ENCODE measurements around the gene EPS8L2.

EPS8L2 gene

DNA sequence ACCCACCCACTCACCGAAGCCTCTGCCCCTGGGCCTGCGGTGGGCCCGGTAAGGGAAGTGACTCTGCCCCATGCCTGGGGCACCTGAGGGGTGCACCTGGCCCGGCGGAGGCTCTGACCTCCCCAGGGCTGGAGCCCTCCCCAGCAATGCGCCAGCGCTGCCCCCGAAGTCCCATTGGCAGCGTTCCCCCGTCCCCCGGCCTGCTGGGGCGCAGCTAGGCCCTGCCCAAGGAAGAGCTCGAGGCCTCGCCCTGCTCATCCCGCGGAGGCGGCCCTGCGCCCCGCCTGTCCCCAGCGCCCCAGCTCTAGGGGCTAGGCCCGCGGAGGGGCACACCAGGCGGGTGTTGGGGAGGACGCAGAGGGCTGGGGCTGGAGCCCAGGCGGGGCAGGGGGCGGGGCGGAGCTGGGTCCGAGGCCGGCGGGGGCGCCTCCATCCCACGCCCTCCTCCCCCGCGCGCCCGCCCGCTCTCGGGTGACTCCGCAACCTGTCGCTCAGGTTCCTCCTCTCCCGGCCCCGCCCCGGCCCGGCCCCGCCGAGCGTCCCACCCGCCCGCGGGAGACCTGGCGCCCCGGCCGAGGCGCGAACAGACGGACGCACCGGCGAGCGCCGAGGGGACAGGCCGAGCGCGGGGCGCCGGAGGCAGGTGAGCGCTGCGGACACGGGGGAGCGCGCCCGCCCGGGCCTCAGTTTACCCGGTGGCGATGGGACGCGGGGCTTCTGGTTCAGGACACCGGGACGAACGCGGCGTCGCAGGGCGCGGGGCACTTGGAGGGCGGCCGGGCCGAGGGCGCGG is at the start of gene EPS8L2:
EPS8L2 (plus strand) TSS at position 586 of the 793 bp plus-strand sequence. CDS start 3,177 bp downstream, outside the sequence.
- no peak for DNase-seq (ENCODE audit: low read depth, low spot score)

DNA sequence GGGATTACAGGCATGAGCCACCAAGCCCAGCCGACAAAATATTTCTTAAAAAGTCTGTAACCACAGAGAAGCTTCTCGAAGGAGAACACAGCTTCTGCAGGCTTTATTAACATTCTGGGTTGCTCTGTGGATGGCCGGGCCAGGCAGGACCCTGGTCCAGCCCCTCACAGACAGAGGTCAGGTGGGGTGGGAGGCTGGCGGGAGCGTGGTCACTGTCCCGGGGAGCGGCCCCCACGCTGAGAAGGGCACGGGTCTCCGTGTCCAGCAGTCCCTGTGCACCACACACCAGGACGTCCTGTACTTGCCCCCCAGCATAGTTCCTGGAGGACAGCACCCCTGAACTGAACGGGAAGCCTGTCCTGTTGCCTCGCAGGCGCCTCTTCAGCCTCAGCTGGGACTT is 49.6 kb upstream of the EPS8L2 start:
- no peak for DNase-seq (ENCODE audit: low read depth, low spot score)

- DNase-seq (ENCODE audit: low read depth, low spot score) = no peak
These were observed 49.2 kb upstream of the EPS8L2 start for GRCh38 chr11:656866-657265.

DNA sequence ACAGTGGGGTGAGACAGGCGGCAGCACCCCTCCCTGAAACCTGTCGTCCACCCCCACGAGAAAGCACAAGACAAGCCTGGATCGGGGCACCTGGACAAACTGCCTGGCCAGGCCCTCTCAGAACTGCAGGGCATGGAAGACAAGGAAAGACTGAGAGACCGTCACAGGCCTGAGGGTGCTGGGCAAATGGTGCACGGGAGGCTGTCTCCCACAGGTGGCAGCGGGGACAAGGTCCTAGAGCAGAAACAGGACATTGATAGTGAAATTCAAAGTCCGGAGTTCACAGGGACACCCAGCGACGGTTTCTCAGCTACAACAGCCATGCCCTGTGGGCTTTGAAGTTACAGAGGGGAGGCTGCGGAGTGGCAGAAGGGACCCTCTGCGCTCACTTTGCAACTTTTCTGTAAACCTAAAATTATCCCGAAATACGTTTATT is 48.3 kb upstream of the EPS8L2 start:
- no peak for DNase-seq (ENCODE audit: low read depth, low spot score)

DNA sequence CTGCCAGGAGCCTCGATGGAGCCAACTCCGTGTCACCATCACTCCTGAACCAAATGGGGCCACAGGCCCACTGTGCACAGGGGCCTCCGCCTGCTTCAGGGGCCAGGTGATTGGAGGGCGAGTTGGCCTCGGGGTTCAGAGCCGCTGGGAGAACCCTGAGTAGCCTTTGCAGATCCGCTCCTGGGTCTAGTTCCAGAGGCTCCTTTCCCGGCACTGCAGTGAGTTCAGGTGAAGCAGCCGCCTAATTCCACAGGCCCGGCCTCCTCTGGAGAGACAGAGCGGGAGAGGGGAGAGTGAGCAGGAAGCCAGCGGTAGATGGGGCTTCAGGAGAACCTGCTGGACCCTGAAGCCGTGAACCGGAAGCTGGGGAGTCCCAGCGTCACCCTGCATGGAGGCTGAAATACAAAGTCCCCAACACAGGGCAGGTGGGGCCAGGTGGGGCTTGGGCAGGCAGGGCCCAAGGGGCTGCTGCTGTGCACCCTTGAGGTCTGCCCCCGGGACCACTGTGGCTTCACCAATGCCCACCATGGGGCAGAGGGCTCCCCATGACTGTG is 46.4 kb upstream of the EPS8L2 start:
- DNase-seq (ENCODE audit: low read depth, low spot score) = no peak

GRCh38 chr11:660281-660680 is 45.8 kb upstream of the EPS8L2 start:
- no peak for DNase-seq (ENCODE audit: low read depth, low spot score)

DNA sequence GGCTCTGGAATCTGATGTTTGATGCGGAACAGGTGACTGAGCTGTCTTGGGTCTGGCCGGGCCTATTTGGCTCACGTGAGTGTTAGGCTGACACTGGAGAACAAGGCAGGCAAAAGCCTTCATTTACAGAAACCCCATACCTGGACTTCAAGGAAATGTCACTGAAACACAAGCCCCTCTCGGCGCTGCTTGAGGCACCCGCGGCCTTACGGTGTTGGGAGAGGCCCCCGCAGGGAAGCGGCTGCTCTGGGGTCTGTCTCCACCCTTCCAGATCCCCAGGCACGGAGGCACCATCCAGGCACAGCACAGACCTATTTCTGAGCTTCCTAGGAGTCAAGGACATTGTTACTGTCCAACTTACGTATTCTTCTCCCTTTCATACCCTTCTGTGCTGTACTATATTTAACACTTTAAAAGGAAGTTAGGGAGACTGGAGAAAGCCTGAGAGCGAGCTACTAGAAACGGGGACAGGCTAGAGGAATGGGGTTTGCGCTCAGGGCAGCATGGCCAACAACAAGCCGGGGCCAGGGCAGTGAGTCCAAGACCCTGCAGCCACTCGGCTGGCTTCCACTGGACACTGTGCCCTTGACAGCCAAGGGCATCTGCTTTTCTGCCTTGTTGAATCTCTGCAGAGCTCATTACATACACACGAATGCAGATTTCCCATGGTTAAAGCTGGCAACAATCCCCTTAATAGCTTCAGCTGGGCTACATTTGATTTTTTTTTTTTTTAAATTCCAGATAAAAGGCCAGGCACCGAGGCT is 45.2 kb upstream of the EPS8L2 start:
- no peak for DNase-seq (ENCODE audit: low read depth, low spot score)

GRCh38 chr11:662689-663274 is 43.2 kb upstream of the EPS8L2 start:
- no peak for DNase-seq (ENCODE audit: low read depth, low spot score)

GRCh38 chr11:665062-665703 is 40.8 kb upstream of the EPS8L2 start:
- no peak for DNase-seq (ENCODE audit: low read depth, low spot score)

- no peak for DNase-seq (ENCODE audit: low read depth, low spot score)
These were observed 40.2 kb upstream of the EPS8L2 start for GRCh38 chr11:665704-666281.

DNA sequence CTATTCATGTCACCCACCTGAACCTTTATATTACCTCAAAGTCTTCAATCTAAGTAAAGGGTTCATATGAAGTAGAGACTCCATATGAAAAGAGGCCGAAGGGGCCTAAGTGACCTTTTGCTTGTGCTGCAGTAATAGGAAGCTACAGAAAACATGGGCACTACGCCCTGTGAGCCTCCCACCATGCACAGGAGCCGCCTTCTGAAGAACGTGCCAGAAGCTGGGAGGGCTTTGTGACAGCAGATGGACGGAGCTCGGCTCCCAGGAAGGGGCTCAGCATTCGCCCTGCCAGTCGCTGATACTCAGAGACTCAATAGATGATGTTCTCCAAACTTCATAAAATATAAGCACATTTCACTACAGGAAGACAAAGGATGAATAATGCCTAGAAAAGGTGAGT is 32.2 kb upstream of the EPS8L2 start:
- no peak for DNase-seq (ENCODE audit: low read depth, low spot score)

DNA sequence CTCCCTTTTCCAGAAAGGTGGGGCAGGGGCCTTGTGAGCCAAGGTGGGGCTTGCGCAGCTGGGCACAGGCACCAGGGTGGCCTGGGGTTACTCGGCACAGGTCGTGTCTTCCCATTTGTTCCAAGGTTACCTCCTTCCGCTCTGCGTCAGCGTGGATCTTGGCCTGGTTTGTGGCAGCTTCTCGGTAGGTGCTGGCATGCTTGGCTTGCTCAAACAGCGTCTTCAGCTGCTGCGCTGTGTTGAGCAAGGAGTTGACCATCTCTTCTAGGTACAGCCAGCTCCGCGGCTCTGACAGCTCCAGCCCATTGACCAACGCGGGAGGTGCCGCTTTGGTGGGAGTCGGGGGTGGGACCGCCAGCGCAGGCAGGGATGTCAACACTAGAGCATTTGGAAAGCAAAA is 31.6 kb upstream of the EPS8L2 start:
- DNase-seq (ENCODE audit: low read depth, low spot score) = no peak

GRCh38 chr11:678297-678696 is 27.7 kb upstream of the EPS8L2 start:
- DNase-seq (ENCODE audit: low read depth, low spot score) = no peak

GRCh38 chr11:679271-680207 is 26.5 kb upstream of the EPS8L2 start:
- DNase-seq (ENCODE audit: low read depth, low spot score) = no peak

GRCh38 chr11:680476-680875 is 25.6 kb upstream of the EPS8L2 start:
- no peak for DNase-seq (ENCODE audit: low read depth, low spot score)

DNA sequence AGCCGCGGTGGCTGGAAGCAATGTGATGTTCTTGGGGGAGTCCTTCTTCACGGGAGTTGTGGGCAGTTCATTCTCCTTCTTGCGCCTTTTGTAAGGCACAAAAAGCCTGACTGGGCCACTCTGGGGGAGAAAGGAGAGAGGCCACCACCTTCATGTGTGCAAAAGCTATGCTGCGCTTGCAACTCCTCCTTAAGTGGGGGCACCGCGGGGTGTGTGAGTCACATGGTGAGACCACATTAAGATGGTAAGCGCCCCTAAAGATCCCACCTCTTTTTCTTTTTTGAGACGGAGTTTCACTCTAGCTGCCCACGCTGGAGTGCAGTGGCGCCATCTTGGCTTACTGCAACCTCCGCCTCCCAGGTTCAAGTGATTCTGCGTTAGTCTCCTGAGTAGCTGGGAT is 25.1 kb upstream of the EPS8L2 start:
- DNase-seq (ENCODE audit: low read depth, low spot score) = no peak

DNA sequence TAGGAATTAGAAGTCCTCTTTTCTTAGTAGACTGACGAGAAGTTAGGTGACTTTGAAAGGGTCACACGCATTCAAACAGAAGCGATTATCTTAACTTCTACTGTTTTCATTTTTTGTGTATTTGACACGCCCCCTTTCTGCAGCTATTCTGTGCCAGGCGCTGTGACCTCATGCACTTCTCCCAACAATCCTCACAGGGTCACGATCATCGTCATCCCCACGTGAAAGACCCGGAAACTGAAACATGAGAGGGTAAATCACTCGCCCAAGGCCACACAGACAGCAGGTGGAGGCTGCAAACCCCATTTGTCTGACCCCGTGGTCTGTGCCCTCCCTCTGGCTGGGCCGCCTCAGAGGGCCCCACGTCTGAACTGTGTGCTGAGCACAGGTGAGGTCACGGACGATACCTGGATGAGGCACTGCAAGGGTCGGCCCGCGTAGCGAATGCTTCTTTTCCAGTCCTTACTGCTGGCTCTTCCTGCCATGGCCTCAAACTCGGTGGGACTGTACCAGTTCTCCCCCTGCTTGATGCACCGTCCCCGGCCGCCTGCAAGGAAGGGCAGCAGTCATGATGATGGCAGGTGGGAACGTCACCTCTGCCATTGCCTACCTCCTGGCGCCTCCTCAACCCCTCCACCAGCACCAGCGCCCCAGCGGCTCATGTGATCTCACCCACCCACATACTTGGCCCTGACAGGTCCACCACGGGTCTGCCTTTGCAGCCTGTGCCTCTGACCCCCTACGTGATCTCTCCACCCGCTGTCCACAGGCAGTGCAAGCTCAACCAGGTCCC is 19.4 kb upstream of the EPS8L2 start:
- DNase-seq (ENCODE audit: low read depth, low spot score) = no peak

- no peak for DNase-seq (ENCODE audit: low read depth, low spot score)
These were observed 18.3 kb upstream of the EPS8L2 start for GRCh38 chr11:687751-688150.

DNA sequence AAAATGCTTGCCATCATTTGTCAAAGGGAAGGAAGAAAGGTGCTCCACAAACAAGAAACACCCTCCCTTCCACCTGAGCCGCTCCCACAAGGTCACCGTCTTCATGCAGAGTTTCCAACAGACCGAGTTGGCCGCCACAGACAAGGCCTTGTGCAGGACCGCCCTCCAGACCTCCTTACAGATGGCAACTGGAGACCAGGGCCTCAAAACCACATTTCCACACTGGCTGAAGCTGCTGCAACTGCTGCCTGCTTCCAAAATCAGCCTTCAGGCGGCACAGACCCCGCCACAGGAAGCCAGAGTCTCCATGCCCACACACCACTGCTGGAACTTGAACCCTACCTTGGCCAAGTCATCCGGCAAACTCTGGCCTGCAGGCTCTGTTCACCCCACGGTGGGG is 17.4 kb upstream of the EPS8L2 start:
- DNase-seq (ENCODE audit: low read depth, low spot score) = no peak

- no peak for DNase-seq (ENCODE audit: low read depth, low spot score)
These were observed 16.4 kb upstream of the EPS8L2 start for GRCh38 chr11:689625-690024.
